Loucy (cell line): ENCODE measurements around the gene TDRD9.

Experiments
- H2AFZ ChIP-seq: fragments of 200-600 bp; sonication (generic); 2 replicates; pipeline ENCODE4 v1.6.0; 2016; ENCODE audit warnings: antibody characterized with exemption, mild to moderate bottlenecking, low read length, moderate library complexity
- H3F3A ChIP-seq: fragments of 200-600 bp; 2 replicates; pipeline ENCODE4 v1.6.0; 2016; ENCODE audit warnings: antibody characterized with exemption, low read depth, mild to moderate bottlenecking
- H3K27me3 ChIP-seq: fragments of 200-600 bp; sonication (generic); 2 replicates; pipeline ENCODE4 v1.6.1; 2014; ENCODE audit warnings: low read length, mild to moderate bottlenecking; ENCODE audit not compliant: insufficient read depth, poor library complexity, severe bottlenecking
- H3K36me3 ChIP-seq: fragments of 200-600 bp; sonication (generic); 2 replicates; pipeline ENCODE4 v1.6.1; 2016; ENCODE audit warnings: low read length; ENCODE audit not compliant: insufficient read depth
- H3K4me1 ChIP-seq: fragments of 200-600 bp; sonication (generic); 2 replicates; pipeline ENCODE4 v1.5.1; 2014; ENCODE audit warnings: low read length, mild to moderate bottlenecking; ENCODE audit not compliant: insufficient read depth, poor library complexity, severe bottlenecking
- H3K4me2 ChIP-seq: fragments of 200-600 bp; sonication (generic); 2 replicates; pipeline ENCODE4 v1.6.0; 2014; ENCODE audit warnings: antibody characterized with exemption, low read length, low read depth, mild to moderate bottlenecking; ENCODE audit not compliant: poor library complexity, severe bottlenecking
- H3K4me3 ChIP-seq: fragments of 200-600 bp; sonication (generic); 2 replicates; pipeline ENCODE4 v1.5.1; 2014; ENCODE audit warnings: low read length, mild to moderate bottlenecking, mixed read lengths; ENCODE audit not compliant: poor library complexity, severe bottlenecking
- H3K79me2 ChIP-seq: fragments of 200-600 bp; sonication (generic); 2 replicates; pipeline ENCODE4 v1.6.1; 2014; ENCODE audit warnings: low read length; ENCODE audit not compliant: insufficient read depth
- H3K9ac ChIP-seq: fragments of 200-600 bp; sonication (generic); 2 replicates; pipeline ENCODE4 v1.6.0; 2014; ENCODE audit warnings: mild to moderate bottlenecking, low read depth, low read length, moderate library complexity; ENCODE audit not compliant: poor library complexity, severe bottlenecking
- H3K9me2 ChIP-seq: fragments of 200-600 bp; sonication (generic); replicated peaks from 2 replicates; pipeline ENCODE4 v1.6.1; 2016; ENCODE audit warnings: low read depth, low read length, mixed read lengths
- H3K9me3 ChIP-seq: fragments of 200-600 bp; sonication (generic); 2 replicates; pipeline ENCODE4 v1.6.1; 2014; ENCODE audit warnings: mild to moderate bottlenecking, antibody characterized with exemption, low read length, low read depth; ENCODE audit not compliant: insufficient read depth
- H4K20me1 ChIP-seq: fragments of 200-600 bp; sonication (generic); 2 replicates; pipeline ENCODE4 v1.6.0; 2014; ENCODE audit warnings: antibody characterized with exemption, low read length, mild to moderate bottlenecking; ENCODE audit not compliant: insufficient read depth, poor library complexity, severe bottlenecking
- EZH2phosphoT487 ChIP-seq: fragments of 200-600 bp; IDR thresholded peaks from 2 replicates; pipeline ENCODE4 v1.6.1; 2018; ENCODE audit warnings: antibody characterized with exemption, mild to moderate bottlenecking, moderate library complexity, borderline replicate concordance
- TF ChIP-seq, protein P1 (sequence below): fragments of 200-600 bp; sonication (generic); conservative IDR thresholded peaks from 2 replicates; pipeline ENCODE4 v1.5.1; 2014; ENCODE audit warnings: mild to moderate bottlenecking, antibody characterized with exemption, low read length

Gene TDRD9

DNA sequence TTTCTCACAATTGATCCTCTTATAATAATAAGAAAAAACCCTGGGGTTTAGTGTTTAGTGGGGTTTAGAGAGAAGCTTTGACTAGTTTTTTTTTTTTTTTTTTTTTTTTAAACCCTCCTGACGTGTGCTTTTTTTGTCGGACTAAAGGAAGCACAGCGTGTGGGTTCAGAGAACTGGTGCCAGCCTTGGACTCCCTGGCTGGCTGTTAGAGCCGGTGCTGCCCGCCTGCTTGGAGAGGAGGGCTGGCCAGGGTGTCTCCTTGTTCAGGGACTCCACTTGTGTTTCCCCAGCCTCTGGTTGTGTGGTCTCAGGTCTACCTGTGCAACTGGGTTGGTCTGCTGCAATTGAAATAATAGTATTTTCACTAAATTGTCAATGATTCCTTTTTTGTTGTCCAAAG lies 103.1 kb downstream of the TDRD9 start:
- H3K9ac ChIP-seq = no peak overlapping the region
- no peak overlapping the region for H2AFZ ChIP-seq
- H3K79me2 ChIP-seq = no peaks in the 10 kb centered on the region
- no peaks in the 10 kb centered on the region for H3F3A ChIP-seq
- H3K9me2 ChIP-seq = no peaks in the 10 kb centered on the region
- H4K20me1 ChIP-seq = no peaks in the 10 kb centered on the region
- TF ChIP-seq, protein P1, sequence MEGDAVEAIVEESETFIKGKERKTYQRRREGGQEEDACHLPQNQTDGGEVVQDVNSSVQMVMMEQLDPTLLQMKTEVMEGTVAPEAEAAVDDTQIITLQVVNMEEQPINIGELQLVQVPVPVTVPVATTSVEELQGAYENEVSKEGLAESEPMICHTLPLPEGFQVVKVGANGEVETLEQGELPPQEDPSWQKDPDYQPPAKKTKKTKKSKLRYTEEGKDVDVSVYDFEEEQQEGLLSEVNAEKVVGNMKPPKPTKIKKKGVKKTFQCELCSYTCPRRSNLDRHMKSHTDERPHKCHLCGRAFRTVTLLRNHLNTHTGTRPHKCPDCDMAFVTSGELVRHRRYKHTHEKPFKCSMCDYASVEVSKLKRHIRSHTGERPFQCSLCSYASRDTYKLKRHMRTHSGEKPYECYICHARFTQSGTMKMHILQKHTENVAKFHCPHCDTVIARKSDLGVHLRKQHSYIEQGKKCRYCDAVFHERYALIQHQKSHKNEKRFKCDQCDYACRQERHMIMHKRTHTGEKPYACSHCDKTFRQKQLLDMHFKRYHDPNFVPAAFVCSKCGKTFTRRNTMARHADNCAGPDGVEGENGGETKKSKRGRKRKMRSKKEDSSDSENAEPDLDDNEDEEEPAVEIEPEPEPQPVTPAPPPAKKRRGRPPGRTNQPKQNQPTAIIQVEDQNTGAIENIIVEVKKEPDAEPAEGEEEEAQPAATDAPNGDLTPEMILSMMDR = no peak
- TF ChIP-seq EZH2phosphoT487 = no peak
- no peak overlapping the region for H3K4me2 ChIP-seq
- H3K4me3 ChIP-seq = no peak overlapping the region
- H3K4me1 ChIP-seq = no peaks in the 10 kb centered on the region
- H3K9me3 ChIP-seq = no peaks in the 10 kb centered on the region
- H3K36me3 ChIP-seq = no peaks in the 10 kb centered on the region
- no peaks in the 10 kb centered on the region for H3K27me3 ChIP-seq

DNA sequence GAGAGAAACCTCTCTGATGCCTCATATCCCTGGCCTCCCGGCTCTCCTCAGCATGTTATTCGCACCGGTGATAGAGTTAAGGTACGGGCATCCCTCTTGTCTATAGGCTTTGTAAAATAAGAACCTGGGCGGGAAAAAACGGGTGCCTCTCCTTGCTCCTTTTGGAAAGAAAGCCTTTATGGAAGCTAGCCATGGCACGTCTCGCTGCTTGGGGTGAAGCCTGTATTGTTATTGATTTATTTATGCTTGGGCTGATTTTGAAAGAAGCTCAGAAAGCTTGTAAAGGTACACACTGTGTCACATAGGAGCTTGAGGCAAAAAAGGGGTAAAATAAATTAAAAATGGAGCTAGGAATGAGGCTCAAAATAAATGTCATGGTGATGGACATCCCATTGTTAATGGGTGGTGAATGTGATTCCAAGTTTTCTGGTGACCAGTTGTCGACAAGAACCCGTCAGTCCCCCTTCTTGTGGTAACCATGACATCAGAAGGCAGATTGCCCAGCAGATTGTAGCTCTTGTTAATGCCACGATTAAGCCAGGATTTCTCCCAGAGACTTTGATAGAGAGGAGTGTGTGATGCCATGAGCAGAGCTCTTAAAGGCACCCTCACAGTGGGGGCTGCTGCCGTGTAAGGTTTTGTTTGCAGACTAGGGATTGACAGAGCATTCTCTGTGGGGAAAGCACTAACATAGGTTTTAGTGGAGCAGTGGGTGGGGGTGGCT lies 106.9 kb downstream of the TDRD9 start:
- H3K9me2 ChIP-seq = no peaks in the 10 kb centered on the region
- no peaks in the 10 kb centered on the region for H3K79me2 ChIP-seq
- no peak overlapping the region for H3K4me2 ChIP-seq
- H3K27me3 ChIP-seq = no peaks in the 10 kb centered on the region
- no peaks in the 10 kb centered on the region for H4K20me1 ChIP-seq
- no peaks in the 10 kb centered on the region for H3K9me3 ChIP-seq
- TF ChIP-seq, protein P1 = no peak
- no peak for TF ChIP-seq EZH2phosphoT487
- H3K9ac ChIP-seq = no peak overlapping the region
- no peak overlapping the region for H3K4me3 ChIP-seq
- no peaks in the 10 kb centered on the region for H3K36me3 ChIP-seq
- no peak overlapping the region for H2AFZ ChIP-seq
- no peaks in the 10 kb centered on the region for H3F3A ChIP-seq
- no peaks in the 10 kb centered on the region for H3K4me1 ChIP-seq

DNA sequence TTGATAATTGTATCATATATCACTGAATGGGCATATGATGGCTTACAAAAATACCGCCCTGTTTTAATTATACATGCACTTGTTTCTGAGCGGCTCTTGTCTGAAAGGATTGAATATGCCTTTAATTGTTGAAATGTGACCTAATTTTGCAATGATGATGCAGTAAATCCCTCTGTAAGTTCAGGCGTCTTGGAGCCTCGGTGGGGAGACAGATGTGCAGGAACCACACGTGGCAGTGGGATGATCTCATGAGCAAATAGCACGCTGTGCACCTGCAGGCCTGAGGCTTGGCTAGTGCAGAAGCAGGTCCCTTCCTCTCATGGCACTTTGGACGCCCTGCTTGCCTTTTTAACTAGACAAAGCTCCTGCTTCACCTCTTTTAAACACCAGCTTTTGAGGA lies 108.0 kb downstream of the TDRD9 start:
- Histone ChIP-seq H3K4me2 (no peak overlapping the region), H4K20me1 (no peaks in the 10 kb centered on the region), H3K36me3 (no peaks in the 10 kb centered on the region), H3K4me3 (no peak overlapping the region), H3K9me3 (no peaks in the 10 kb centered on the region), H3K9me2 (no peaks in the 10 kb centered on the region), H3K79me2 (no peaks in the 10 kb centered on the region), H3F3A (no peaks in the 10 kb centered on the region), H3K9ac (no peak overlapping the region), H2AFZ (no peak overlapping the region), H3K4me1 (no peaks in the 10 kb centered on the region), H3K27me3 (no peaks in the 10 kb centered on the region)
- TF ChIP-seq EZH2phosphoT487 = no peak

DNA sequence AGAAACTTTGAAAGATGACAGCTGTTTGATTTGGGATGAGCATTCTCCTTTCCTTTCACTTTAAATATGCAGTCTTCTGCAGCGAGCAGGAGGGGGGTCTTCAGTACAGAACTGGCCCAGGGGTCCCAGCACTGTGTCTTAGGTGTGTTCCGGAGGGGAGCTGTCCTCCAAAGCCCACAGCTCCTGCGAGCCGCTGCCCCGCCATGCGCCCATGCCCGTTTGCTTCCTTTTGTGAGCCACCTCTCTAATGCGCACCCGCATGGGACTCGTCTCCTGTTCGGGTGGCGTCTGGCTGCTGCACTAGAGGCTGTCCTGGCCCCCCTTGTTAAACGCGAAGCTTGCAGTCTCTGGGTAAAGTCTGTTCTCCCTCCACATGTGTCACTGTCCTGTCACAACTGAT lies 108.8 kb downstream of the TDRD9 start:
- Histone ChIP-seq H2AFZ (no peak overlapping the region), H3F3A (no peaks in the 10 kb centered on the region), H3K9ac (no peak overlapping the region), H3K4me1 (no peaks in the 10 kb centered on the region), H3K4me2 (no peak overlapping the region), H4K20me1 (no peaks in the 10 kb centered on the region), H3K4me3 (no peak overlapping the region), H3K79me2 (no peaks in the 10 kb centered on the region), H3K9me2 (no peaks in the 10 kb centered on the region), H3K36me3 (no peaks in the 10 kb centered on the region), H3K9me3 (no peaks in the 10 kb centered on the region), H3K27me3 (no peaks in the 10 kb centered on the region)
- TF ChIP-seq, protein P1 = no peak
- TF ChIP-seq EZH2phosphoT487 = no peak
